Measurements from ENCODE around the gene CRCP.

GRCh38 chr7:66153691-66154090 is 39.0 kb downstream of the CRCP start:
- no peak for TF ChIP-seq EZH2 (IDR thresholded peaks at IDR 0.05; ENCODE audit: low read depth, unreplicated experiment)
- TF ChIP-seq POLR2AphosphoS5 (IDR thresholded peaks at IDR 0.05; ENCODE audit: low read depth): no peak
- no peak for TF ChIP-seq CTCF (conservative IDR thresholded peaks at IDR 0.05; ENCODE audit: low read depth in 2 of 2)
